ENCODE results near the gene MYO3A. TPM values are rescaled to one million over a fixed set of nuclear protein-coding genes. Genes with fewer than 3 reads are reported as not detected.

Gene MYO3A
- total and polyA plus RNA-seq, 8 donors: 0.45 to 29.8 (median 0.99) TPM; not detected in 2

DNA sequence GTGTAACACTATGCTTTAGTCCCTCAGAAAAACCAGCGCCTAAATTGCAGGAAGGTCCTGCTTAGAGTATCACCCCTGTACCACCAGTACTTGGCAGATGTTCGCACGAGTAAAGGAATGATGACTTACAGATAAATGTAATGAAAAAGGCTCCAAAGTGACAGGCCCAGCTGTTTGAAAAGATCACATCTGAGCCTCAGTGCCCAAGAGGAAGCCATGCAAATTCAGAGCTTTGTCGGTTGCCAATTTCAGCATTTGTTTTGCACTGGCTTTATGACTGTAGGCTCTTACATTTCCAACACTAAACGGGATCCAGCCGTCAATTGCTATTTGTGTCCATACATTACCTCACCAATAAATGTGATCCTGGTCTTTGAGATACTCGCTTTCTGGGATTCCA is 222.0 kb downstream of the MYO3A start:
- Histone ChIP-seq H3K27me3 (no peaks in the 10 kb centered on the region), H3K27ac (no peak overlapping the region), H3K4me1 (no peaks in the 10 kb centered on the region), H3K4me3 (no peak overlapping the region), H3K36me3 (no peaks in the 10 kb centered on the region), H3K9me3 (no peaks in the 10 kb centered on the region)
- DNase-seq: no peak
- WGBS, 5 donors: 70 to 93% (median 80%) methylated on average over 7 of the region's 7 CpGs
- intact Hi-C loops (cut with DNase I; ENCODE audit: low total_unique reads): no loop called here
- TF ChIP-seq POLR2A (IDR thresholded peaks at IDR 0.05) (no peak), EP300 (IDR thresholded peaks at IDR 0.05) (no peak), CTCF (IDR thresholded peaks at IDR 0.05) (no peak), POLR2AphosphoS5 (IDR thresholded peaks at IDR 0.05) (no peak)

DNA sequence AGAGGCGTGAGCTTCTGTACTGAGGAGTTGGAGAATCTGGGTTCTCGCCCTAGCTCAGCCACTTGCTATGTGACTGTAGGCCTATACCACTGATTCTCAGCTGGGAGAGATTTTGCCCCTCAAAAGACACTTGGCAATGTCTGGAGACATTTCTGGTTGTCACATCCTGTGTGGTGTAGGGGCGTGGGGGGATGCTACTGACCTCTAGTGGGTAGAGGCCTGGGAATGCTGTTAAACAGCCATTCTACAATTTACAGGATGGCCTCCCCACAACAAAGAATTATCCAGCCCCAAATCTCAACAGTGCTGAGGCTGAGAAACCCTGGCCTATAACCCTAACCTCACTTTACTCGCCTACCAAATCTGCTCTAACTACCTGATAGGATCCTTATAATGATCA is 223.7 kb downstream of the MYO3A start:
- intact Hi-C loops (cut with DNase I; ENCODE audit: low total_unique reads): no loop called here
- no peaks in the 10 kb centered on the region for H3K9me3 ChIP-seq
- no peaks in the 10 kb centered on the region for H3K36me3 ChIP-seq
- TF ChIP-seq POLR2AphosphoS5 (IDR thresholded peaks at IDR 0.05): no peak
- TF ChIP-seq POLR2A (IDR thresholded peaks at IDR 0.05): no peak
- TF ChIP-seq CTCF (IDR thresholded peaks at IDR 0.05): no peak
- H3K27me3 ChIP-seq: no peaks in the 10 kb centered on the region
- H3K4me3 ChIP-seq: no peak overlapping the region
- 66 to 86% (median 82%) methylated on average over 4 of the region's 4 CpGs for WGBS, 5 donors
- H3K27ac ChIP-seq: no peak overlapping the region
- no peaks in the 10 kb centered on the region for H3K4me1 ChIP-seq
- DNase-seq: no peak

DNA sequence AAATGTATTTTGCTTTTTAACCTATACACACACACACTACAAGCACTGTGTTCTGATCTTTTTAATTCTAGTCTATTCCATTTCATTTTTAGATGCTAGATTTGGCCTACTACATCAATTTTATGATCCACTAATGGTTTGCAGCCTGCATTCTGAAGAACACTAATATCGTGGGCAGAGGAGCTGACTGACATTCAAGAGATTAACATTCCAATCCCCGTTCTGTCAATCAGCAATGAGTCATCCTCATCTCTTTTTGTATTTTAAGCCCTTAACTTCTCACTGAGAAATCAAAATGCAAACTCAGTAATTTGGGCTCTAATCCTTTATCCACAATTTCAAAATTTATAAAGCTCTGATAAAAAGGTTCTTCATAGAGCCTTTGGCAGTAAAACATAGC is 235.4 kb downstream of the MYO3A start:
- Histone ChIP-seq H3K4me1 (no peaks in the 10 kb centered on the region), H3K36me3 (no peaks in the 10 kb centered on the region), H3K4me3 (no peak overlapping the region), H3K9me3 (no peaks in the 10 kb centered on the region), H3K27ac (no peak overlapping the region), H3K27me3 (peaks cover 0 to 7% (median 0%) of the 10 kb centered on the region in 3 donors)
- DNase-seq: no peak
- no peak for TF ChIP-seq POLR2A (IDR thresholded peaks at IDR 0.05)
- TF ChIP-seq EP300 (IDR thresholded peaks at IDR 0.05): no peak
- TF ChIP-seq CTCF (IDR thresholded peaks at IDR 0.05): no peak
- no peak for TF ChIP-seq POLR2AphosphoS5 (IDR thresholded peaks at IDR 0.05)
- 44 to 66% (median 55%) methylated on average over 2 of the region's 2 CpGs for WGBS, 5 donors
- intact Hi-C loops (cut with DNase I; ENCODE audit: low total_unique reads): no loop called here

GRCh38 chr10:26172131-26172530 is 238.1 kb downstream of the MYO3A start:
- WGBS, 5 donors: 46 to 60% (median 51%) methylated on average over 7 of the region's 7 CpGs
- intact Hi-C loops (cut with DNase I; ENCODE audit: low total_unique reads): no loop called here
- Histone ChIP-seq H3K27me3 (peaks cover 0 to 7% (median 0%) of the 10 kb centered on the region in 3 donors), H3K27ac (no peak overlapping the region), H3K4me3 (no peak overlapping the region), H3K4me1 (no peaks in the 10 kb centered on the region), H3K36me3 (no peaks in the 10 kb centered on the region), H3K9me3 (no peaks in the 10 kb centered on the region)
- peak in 1 of 2 donors; percentile 4 for DNase-seq
- no peak for TF ChIP-seq POLR2AphosphoS5 (IDR thresholded peaks at IDR 0.05)

GRCh38 chr10:26173837-26174236 is 239.8 kb downstream of the MYO3A start:
- Histone ChIP-seq H3K27me3 (peaks cover 0 to 7% (median 0%) of the 10 kb centered on the region in 3 donors), H3K36me3 (no peaks in the 10 kb centered on the region), H3K4me1 (no peaks in the 10 kb centered on the region), H3K27ac (no peak overlapping the region), H3K9me3 (no peaks in the 10 kb centered on the region), H3K4me3 (no peak overlapping the region)
- intact Hi-C loops (cut with DNase I; ENCODE audit: low total_unique reads): no loop called here
- DNase-seq: no peak
- TF ChIP-seq EP300 (IDR thresholded peaks at IDR 0.05): no peak
- no peak for TF ChIP-seq POLR2A (IDR thresholded peaks at IDR 0.05)
- TF ChIP-seq POLR2AphosphoS5 (IDR thresholded peaks at IDR 0.05): no peak
- TF ChIP-seq CTCF (IDR thresholded peaks at IDR 0.05): no peak
- 15 to 57% (median 40%) methylated on average over 2 of the region's 2 CpGs for WGBS, 5 donors
